Measurements from ENCODE around the gene ZNHIT3. TPM values are rescaled to one million over a fixed set of nuclear protein-coding genes. Genes with fewer than 3 reads are reported as not detected.

Gene ZNHIT3
- total and polyA plus RNA-seq, 10 of the 15 experiments (the other 5 are each of a cell fraction or from before 2014, with no cell fraction given) = 34.1 to 128 (median 55.6) TPM

DNA sequence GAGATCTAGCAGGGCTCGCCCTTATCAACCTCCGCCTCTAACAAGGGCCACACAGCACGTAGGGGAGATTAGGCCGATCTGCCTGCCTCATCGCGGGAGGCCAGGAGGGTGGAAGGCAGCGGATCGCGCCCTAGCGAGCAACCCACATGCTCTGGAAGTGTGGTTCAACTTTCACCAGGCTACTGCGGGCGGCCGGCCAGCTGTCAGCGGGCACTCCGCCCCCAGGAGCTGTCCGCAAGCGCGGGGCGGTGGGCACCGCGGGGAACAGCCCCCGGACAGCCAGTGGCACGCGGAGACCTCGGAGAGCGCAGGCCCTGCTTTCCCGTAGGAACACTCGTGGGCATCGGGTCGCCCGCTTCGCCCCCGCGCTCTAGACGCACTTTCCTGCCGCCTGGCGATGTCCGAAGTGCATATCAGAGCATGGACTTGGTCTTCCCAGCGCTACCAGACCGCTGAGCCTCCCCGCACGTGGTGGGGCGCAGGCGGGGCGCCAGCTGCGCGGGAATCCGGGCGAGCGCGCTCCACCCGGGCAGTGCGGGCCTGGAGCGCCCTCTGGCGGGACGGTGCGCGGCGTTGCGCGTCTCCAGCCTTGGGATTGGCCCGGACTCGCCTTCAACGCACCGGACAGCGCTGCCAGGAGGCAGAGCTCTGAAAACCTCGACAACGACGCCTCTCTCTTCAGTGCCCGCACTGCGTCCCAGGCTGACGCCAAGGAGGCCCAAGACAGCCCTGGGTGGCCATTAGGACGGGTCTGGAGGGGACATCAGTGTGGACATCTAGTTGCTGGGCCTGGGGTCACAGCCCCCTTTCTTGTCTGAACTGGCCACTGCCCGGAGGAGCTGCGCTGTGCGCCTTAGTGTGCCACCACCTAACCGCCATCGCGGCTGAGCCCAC lies 3.6 kb upstream of the ZNHIT3 start (continued):
- TF ChIP-seq ETV6 (conservative IDR thresholded peaks at IDR 0.05 in 1 of 2, IDR thresholded peaks at IDR 0.05 in 1 of 2; ENCODE audit: borderline replicate concordance in 1 of 2, low read depth in 1 of 2) (no peak), IKZF1 (conservative IDR thresholded peaks at IDR 0.05) (peak; percentile 74), SMC3 (IDR thresholded peaks at IDR 0.05; ENCODE audit: borderline replicate concordance, low read length) (peak; percentile 79), KDM1A (IDR thresholded peaks at IDR 0.05; ENCODE audit: borderline replicate concordance) (no peak), MEF2A (IDR thresholded peaks at IDR 0.05; ENCODE audit: insufficient read depth, low read depth, low read length) (no peak), RBBP5 (conservative IDR thresholded peaks at IDR 0.05) (no peak), PAX5 (IDR thresholded peaks at IDR 0.05; ENCODE audit: borderline replicate concordance, low read depth, low read length) (no peak), SP1 (IDR thresholded peaks at IDR 0.05; ENCODE audit: low read depth, low read length) (peak; percentile 19), NR2C1 (IDR thresholded peaks at IDR 0.05) (no peak), EGR1 (IDR thresholded peaks at IDR 0.05; ENCODE audit: borderline replicate concordance in 1 of 2, low read depth in 2 of 2, low read length in 2 of 2) (no peak), FOS (IDR thresholded peaks at IDR 0.05; ENCODE audit: borderline replicate concordance, extremely low read depth, insufficient read length) (no peak), ZBED1 (IDR thresholded peaks at IDR 0.05; ENCODE audit: borderline replicate concordance) (no peak), NFXL1 (IDR thresholded peaks at IDR 0.05; ENCODE audit: borderline replicate concordance) (no peak), JUNB (IDR thresholded peaks at IDR 0.05) (no peak)
- TF ChIP-seq, protein P1, sequence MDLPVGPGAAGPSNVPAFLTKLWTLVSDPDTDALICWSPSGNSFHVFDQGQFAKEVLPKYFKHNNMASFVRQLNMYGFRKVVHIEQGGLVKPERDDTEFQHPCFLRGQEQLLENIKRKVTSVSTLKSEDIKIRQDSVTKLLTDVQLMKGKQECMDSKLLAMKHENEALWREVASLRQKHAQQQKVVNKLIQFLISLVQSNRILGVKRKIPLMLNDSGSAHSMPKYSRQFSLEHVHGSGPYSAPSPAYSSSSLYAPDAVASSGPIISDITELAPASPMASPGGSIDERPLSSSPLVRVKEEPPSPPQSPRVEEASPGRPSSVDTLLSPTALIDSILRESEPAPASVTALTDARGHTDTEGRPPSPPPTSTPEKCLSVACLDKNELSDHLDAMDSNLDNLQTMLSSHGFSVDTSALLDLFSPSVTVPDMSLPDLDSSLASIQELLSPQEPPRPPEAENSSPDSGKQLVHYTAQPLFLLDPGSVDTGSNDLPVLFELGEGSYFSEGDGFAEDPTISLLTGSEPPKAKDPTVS (IDR thresholded peaks at IDR 0.05; ENCODE audit: low read depth, low read length) = no peak
- TF ChIP-seq, protein P2, sequence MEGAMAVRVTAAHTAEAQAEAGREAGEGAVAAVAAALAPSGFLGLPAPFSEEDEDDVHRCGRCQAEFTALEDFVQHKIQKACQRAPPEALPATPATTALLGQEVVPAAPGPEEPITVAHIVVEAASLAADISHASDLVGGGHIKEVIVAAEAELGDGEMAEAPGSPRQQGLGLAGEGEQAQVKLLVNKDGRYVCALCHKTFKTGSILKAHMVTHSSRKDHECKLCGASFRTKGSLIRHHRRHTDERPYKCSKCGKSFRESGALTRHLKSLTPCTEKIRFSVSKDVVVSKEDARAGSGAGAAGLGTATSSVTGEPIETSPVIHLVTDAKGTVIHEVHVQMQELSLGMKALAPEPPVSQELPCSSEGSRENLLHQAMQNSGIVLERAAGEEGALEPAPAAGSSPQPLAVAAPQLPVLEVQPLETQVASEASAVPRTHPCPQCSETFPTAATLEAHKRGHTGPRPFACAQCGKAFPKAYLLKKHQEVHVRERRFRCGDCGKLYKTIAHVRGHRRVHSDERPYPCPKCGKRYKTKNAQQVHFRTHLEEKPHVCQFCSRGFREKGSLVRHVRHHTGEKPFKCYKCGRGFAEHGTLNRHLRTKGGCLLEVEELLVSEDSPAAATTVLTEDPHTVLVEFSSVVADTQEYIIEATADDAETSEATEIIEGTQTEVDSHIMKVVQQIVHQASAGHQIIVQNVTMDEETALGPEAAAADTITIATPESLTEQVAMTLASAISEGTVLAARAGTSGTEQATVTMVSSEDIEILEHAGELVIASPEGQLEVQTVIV (IDR thresholded peaks at IDR 0.05; ENCODE audit: borderline replicate concordance, partially characterized antibody) = no peak
- TF ChIP-seq, protein P3, sequence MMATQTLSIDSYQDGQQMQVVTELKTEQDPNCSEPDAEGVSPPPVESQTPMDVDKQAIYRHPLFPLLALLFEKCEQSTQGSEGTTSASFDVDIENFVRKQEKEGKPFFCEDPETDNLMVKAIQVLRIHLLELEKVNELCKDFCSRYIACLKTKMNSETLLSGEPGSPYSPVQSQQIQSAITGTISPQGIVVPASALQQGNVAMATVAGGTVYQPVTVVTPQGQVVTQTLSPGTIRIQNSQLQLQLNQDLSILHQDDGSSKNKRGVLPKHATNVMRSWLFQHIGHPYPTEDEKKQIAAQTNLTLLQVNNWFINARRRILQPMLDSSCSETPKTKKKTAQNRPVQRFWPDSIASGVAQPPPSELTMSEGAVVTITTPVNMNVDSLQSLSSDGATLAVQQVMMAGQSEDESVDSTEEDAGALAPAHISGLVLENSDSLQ (IDR thresholded peaks at IDR 0.05) = no peak
- TF ChIP-seq, protein P4, sequence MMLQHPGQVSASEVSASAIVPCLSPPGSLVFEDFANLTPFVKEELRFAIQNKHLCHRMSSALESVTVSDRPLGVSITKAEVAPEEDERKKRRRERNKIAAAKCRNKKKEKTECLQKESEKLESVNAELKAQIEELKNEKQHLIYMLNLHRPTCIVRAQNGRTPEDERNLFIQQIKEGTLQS (IDR thresholded peaks at IDR 0.05; ENCODE audit: borderline replicate concordance, extremely low read depth, low read depth, low read length) = no peak
- TF ChIP-seq, protein P5, sequence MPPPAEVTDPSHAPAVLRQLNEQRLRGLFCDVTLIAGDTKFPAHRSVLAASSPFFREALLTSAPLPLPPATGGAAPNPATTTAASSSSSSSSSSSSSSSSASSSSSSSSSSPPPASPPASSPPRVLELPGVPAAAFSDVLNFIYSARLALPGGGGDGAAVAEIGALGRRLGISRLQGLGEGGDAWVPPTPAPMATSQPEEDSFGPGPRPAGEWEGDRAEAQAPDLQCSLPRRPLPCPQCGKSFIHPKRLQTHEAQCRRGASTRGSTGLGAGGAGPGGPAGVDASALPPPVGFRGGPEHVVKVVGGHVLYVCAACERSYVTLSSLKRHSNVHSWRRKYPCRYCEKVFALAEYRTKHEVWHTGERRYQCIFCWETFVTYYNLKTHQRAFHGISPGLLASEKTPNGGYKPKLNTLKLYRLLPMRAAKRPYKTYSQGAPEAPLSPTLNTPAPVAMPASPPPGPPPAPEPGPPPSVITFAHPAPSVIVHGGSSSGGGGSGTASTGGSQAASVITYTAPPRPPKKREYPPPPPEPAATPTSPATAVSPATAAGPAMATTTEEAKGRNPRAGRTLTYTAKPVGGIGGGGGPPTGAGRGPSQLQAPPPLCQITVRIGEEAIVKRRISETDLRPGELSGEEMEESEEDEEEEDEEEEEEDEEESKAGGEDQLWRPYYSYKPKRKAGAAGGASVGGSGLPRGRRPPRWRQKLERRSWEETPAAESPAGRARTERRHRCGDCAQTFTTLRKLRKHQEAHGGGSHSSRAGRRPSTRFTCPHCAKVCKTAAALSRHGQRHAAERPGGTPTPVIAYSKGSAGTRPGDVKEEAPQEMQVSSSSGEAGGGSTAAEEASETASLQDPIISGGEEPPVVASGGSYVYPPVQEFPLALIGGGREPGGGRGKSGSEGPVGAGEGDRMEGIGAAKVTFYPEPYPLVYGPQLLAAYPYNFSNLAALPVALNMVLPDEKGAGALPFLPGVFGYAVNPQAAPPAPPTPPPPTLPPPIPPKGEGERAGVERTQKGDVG (CRISPR knock-in tag; IDR thresholded peaks at IDR 0.05) = no peak
- TF ChIP-seq, protein P6, sequence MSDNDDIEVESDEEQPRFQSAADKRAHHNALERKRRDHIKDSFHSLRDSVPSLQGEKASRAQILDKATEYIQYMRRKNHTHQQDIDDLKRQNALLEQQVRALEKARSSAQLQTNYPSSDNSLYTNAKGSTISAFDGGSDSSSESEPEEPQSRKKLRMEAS (IDR thresholded peaks at IDR 0.05; ENCODE audit: low read depth, low read length) = peak; percentile 78; the same call in 1 of the 2 replicates
